Measurements from ENCODE around the gene STX1B.
A peak's percentile ranks its signal among the peaks of the same experiment; 100 is the strongest.
"Not testable (repeated sequence)": the region's sequence is repeated elsewhere in the genome, so short reads cannot be mapped to it uniquely, and the experiment has no call there.

STX1B gene

GRCh38 chr16:31013292-31013691 is 2.9 kb upstream of the STX1B start:
- DNase-seq (ENCODE audit: low read depth): not testable (repeated sequence)

DNA sequence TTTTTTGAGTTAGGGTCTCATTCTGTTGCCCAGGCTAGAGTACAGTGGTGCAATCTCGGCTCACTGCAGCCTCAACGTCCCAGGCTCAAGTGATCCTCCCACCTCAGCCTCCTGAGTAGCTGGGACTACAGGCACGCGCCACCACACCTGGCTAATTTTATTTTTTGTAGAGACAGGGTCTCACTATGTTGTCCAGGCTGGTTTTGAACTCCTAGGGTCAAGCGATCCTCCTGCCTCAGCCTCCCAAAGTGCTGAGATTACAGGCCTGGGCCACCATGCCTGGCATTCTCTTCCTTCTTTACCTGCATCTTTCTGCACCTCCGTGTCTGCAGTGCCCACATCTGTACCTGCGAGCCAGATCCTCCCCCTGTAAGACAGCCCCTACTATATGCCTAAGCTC is 1.4 kb upstream of the STX1B start:
- DNase-seq (ENCODE audit: low read depth): not testable (repeated sequence)

- no peak for DNase-seq (ENCODE audit: low read depth)
Measured at GRCh38 chr16:31009894-31010584, 399 bp downstream of the STX1B start.

GRCh38 chr16:31009120-31009519 is 1.3 kb downstream of the STX1B start:
- no peak for DNase-seq (ENCODE audit: low read depth)

GRCh38 chr16:31008551-31008950 is 1.9 kb downstream of the STX1B start:
- no peak for DNase-seq (ENCODE audit: low read depth)

DNA sequence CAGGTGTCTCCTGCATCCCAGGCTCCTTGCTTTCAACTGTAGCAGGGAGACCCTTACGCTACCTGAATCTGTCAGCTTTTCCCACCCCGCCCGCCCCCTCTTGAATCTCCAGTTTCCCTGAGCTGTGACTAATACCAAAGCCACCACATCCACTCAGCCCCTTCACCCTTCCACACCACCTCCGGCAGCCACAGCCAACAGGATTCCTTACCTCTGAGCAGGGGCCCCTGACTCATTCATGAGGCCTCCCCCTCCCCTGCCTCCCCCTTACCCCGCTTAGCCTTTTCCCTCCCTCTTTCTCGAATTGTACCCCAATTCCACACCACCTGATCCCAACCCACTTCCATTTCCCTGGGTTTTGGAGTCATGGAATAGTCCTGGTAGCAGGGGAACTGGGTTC is 2.3 kb downstream of the STX1B start:
- DNase-seq (ENCODE audit: low read depth): peak; percentile 69

DNA sequence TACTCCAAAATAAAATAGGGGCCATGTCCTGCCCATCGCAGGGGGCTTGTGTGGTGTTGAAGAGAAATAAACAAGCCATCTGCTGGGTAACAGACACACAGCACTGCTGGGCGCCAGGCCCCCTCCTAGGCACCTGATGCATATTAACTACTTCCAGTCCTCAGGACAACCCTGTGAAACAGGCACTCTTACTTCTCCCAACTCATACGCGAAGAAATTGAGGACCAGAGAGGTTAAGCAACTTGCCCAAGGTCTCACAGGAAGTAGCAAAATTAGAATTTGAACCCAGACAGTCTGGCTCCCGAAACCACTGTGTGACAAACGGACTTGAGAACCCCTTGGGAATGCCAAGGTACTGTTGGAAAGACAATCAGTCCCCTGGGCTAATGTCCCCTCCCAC is 2.8 kb downstream of the STX1B start:
- no peak for DNase-seq (ENCODE audit: low read depth)

DNA sequence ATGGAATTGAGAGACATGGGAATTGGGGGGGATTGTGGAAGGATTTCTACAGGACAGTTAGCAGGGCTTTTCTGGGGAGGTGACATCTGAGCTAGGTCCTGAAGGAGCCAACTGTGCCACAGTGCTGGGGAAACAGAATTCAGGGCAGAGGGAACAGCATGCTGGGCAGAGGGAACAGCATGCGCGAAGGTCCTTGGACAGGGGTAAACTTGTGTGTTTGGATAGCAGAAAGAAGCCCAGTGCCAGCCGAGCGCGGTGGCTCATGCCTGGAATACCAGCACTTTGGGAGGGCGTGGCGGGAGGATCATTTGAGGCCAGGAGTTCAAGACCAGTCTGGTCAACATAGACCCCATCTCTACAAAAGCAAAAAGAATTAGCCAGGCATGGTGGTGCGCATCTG is 3.8 kb downstream of the STX1B start:
- DNase-seq (ENCODE audit: low read depth): no peak

- no peak for DNase-seq (ENCODE audit: low read depth)
Measured at GRCh38 chr16:31006086-31006385, 4.4 kb downstream of the STX1B start.

DNA sequence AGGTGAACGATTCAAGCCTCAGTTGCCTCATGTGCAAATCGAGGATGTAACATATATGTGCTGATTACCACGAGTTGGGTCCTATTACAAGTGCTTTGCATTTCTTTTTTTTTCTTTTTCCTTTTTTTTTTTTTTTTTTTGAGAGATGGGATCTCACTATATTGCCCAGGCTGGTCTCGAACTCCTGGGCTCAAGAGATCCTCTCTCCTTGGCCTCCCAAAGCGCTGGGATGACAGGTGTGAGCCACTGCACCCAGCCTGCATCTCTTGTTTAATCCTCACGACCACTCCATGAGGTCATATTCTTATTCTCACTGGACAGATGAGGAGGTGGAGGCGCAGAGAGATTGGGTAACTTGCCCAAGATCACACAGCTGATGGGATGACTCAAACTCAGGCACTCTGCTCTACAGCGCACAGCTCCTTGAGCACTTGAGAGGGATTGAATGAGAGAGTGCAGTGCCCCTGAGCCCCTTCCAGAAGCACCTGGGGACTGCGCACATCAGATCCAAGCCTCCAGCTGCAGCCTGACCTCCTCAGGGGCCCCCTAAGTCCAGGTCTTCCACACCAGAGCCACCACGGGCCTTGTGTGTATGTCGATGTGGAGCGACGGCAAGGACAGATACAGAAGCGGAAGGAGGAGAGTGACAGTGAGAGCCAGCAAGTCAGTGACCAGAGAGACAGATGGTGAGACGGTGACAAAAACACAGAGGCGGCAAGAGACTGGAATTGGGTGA is 4.9 kb downstream of the STX1B start:
- DNase-seq (ENCODE audit: low read depth): no peak

- no peak for DNase-seq (ENCODE audit: low read depth)
Measured at GRCh38 chr16:31004658-31005057, 5.8 kb downstream of the STX1B start.

DNA sequence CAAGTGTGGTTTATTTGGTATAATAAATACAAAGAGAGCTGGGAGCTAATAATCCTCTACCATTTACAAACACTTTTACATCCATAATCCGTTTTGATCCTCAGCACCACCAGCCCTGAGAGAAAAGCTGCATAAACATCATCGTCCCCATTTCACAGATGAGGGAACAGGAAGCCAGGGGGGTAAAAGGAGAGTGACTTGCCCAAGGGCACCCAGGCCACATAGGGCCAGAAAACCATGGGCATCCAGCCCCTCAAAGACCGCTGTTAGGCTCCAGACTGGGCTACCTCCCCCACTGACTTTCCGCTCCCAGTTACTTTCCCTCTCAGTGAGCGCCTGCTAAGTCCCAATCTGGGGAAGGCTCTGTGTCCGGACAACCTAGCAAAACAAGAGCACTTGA is 6.7 kb downstream of the STX1B start:
- DNase-seq (ENCODE audit: low read depth): no peak

DNA sequence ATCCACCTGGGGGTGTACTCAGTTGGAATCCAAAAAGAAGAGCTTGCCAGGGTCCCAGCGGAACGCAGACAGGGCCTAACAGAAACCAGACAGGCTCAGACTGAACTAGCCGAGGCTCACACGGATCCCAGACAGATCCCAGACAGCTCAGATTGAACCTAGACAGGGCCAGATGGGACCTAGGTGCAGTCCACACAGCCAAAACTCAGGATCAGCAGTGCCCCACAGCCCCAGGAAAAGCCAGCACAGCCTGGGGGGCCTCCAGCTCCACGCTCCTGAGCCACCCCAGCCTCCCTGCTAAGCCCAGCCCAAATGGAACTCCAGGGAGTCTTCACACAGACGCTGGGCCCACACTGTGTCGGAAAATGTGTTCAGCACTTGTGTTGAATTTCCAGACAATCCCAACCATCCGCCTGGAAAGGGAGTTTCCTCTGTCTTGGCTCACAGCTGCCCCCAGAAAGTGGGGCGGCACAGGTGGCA is 7.5 kb downstream of the STX1B start:
- DNase-seq (ENCODE audit: low read depth): no peak

DNA sequence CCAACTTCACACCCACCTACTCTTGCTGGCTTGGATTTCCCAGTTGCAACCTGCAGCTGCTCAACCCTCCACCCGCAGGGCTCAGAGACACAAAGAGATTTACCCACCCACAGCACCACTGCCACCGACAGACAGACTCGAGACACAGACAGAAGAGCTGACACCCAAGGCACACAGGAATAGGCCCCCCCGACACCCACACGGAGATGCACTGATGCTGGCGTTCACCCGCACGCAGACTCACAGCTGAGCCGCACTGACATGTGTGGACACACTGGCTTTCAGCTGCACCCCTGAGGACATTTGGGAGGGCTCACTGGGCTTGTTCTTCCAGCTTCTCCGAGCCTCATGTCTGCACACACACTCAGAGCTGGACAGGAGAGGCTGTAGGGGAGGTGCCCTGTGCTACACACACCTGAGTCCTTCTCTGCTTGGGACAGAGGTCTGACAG is 8.2 kb downstream of the STX1B start:
- DNase-seq (ENCODE audit: low read depth): no peak

- DNase-seq (ENCODE audit: low read depth): no peak
Measured at GRCh38 chr16:31001507-31002249, 8.8 kb downstream of the STX1B start.

- no peak for DNase-seq (ENCODE audit: low read depth)
Measured at GRCh38 chr16:31000671-31001382, 9.6 kb downstream of the STX1B start.

- no peak for DNase-seq (ENCODE audit: low read depth)
Measured at GRCh38 chr16:30998852-30999761, 11.3 kb downstream of the STX1B start.

- DNase-seq (ENCODE audit: low read depth): peak; percentile 68
Measured at GRCh38 chr16:30997725-30998711, 12.4 kb downstream of the STX1B start.

DNA sequence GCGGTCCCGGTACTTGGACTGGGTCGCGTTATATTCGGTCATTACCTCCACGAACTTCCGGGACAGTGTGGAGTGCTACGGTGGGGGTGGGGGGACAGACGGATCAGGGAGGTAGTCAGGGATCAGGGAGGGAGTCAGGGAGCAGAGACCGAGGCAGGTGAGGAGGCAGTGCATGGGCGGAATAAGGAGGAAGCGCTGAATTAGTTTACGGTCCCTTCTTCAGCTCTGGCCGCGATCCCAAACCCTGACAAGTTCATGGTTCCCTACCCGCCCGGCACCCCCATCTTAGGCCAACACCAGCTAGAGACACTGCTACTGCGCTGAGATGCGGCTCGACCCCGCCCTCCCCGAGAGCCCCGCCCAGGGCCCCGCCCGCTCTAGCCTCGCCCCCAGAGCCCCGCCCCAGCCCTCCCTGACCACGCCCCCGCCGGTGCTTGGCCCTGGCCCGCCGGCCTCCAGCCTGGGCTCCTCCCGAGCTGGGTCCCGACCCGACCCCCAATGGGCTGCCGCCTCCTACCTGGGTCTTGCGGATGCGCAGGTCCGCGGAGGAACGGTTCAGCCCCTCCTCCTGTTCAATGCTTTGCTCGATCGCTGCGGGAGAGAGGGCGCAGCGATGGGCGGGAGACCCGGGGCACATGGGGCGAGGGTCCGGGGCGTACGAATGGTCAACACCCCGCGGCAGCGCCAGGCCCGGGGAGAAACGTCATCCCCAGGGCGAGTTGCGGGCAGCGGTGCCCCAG is 13.3 kb downstream of the STX1B start:
- DNase-seq (ENCODE audit: low read depth): no peak

All from non-pigmented ciliary epithelial cell (primary cell).